Endodermal cell (in vitro differentiated cells): ENCODE data around the gene TRIM14. TPM values are rescaled to one million over a fixed set of nuclear protein-coding genes. Genes with fewer than 3 reads are reported as not detected.

Experiments used
- DNase-seq: peaks from one replicate; pipeline ENCODE4 v3.0.0-alpha.2; 2017
- H3K27ac ChIP-seq: 2 replicates; pipeline ENCODE4 v1.5.1; 2013; ENCODE audit warnings: mild to moderate bottlenecking, low read depth, low read length, moderate library complexity
- H3K27me3 ChIP-seq: 2 replicates; pipeline ENCODE4 v1.6.1; 2013; ENCODE audit warnings: mild to moderate bottlenecking, low read length, moderate library complexity; ENCODE audit not compliant: insufficient read depth, control insufficient read depth, poor library complexity, severe bottlenecking
- H3K36me3 ChIP-seq: 2 replicates; pipeline ENCODE4 v1.7.0; 2013; ENCODE audit warnings: mild to moderate bottlenecking, low read length, moderate library complexity; ENCODE audit not compliant: control insufficient read depth, insufficient read depth
- H3K4me1 ChIP-seq: one replicate; pipeline ENCODE4 v1.7.0; 2013; ENCODE audit warnings: low read length; ENCODE audit not compliant: control insufficient read depth, insufficient read depth
- H3K4me3 ChIP-seq: 2 replicates; pipeline ENCODE4 v1.5.1; 2013; ENCODE audit warnings: mild to moderate bottlenecking, low read length, moderate library complexity
- H3K9ac ChIP-seq: 2 replicates; pipeline ENCODE4 v1.6.1; 2013; ENCODE audit warnings: mild to moderate bottlenecking, low read length, moderate library complexity; ENCODE audit not compliant: poor library complexity, severe bottlenecking; ENCODE audit errors: extremely low read depth
- H3K9me3 ChIP-seq: 2 replicates; pipeline ENCODE4 v1.6.1; 2013; ENCODE audit warnings: mild to moderate bottlenecking, low read length, moderate library complexity; ENCODE audit not compliant: control insufficient read depth
- H3K27ac Mint-ChIP-seq: 2 replicates; pipeline ENCODE4 v1.8.0; 2020; ENCODE audit warnings: mixed read lengths
- H3K27me3 Mint-ChIP-seq: 2 replicates; pipeline ENCODE4 v1.8.0; 2021; ENCODE audit warnings: mild to moderate bottlenecking, mixed read lengths; ENCODE audit not compliant: insufficient read depth
- H3K36me3 Mint-ChIP-seq: 2 replicates; pipeline ENCODE4 v1.8.0; 2020; ENCODE audit warnings: low read depth, mixed read lengths
- H3K4me1 Mint-ChIP-seq: 2 replicates; pipeline ENCODE4 v1.8.0; 2020; ENCODE audit warnings: mixed read lengths
- H3K4me3 Mint-ChIP-seq: 2 replicates; pipeline ENCODE4 v1.8.0; 2020; ENCODE audit warnings: mild to moderate bottlenecking, moderate library complexity, mixed read lengths
- H3K9me3 Mint-ChIP-seq: 2 replicates; pipeline ENCODE4 v1.8.0; 2020; ENCODE audit warnings: mild to moderate bottlenecking, mixed read lengths
- WGBS, 2 experiments: methylation state at CpG; one replicate each; pipeline versions ENCODE4 v1.1.5 to v1.1.7; 2013; ENCODE audit warnings: missing lambda C conversion rate in 2 of 2, mixed read lengths in 1 of 2; ENCODE audit not compliant: insufficient coverage in 1 of 2, insufficient read length in 1 of 2; 5-methylcytosine and 5-hydroxymethylcytosine counted together
- total RNA-seq, 2 donors: library from RNA; stranded (reverse); fragmentation: NEBNext Ultra II Directional in 1 of 2; extraction: Animal tissue kit (Norgen Biotek cat#: 25700) in 1 of 2; gene quantifications; 2 replicates in 1 of 2; 3 replicates in 1 of 2; pipeline ENCODE4 v1.2.1, GENCODE V29; 2021
- TF ChIP-seq, protein P1 (sequence below): fragments of 200-600 bp; sonication (generic); conservative IDR thresholded peaks from 2 replicates; pipeline ENCODE4 v1.5.0; 2021; ENCODE audit warnings: antibody characterized with exemption, mild to moderate bottlenecking

The TRIM14 gene
- total RNA-seq, 2 donors from 2014 or later = 3.1 to 5.1 TPM

GRCh38 chr9:98074115-98074990 is 44.7 kb downstream of the TRIM14 start:
- Mint-ChIP-seq H3K4me3 (no peak overlapping the region), H3K4me1 (peaks cover 3% of the 10 kb centered on the region), H3K9me3 (no peaks in the 10 kb centered on the region), H3K27ac (peak overlapping the region; percentile 52), H3K36me3 (peaks cover 23% of the 10 kb centered on the region), H3K27me3 (no peaks in the 10 kb centered on the region)
- DNase-seq = peak; percentile 93
- TF ChIP-seq, protein P1, sequence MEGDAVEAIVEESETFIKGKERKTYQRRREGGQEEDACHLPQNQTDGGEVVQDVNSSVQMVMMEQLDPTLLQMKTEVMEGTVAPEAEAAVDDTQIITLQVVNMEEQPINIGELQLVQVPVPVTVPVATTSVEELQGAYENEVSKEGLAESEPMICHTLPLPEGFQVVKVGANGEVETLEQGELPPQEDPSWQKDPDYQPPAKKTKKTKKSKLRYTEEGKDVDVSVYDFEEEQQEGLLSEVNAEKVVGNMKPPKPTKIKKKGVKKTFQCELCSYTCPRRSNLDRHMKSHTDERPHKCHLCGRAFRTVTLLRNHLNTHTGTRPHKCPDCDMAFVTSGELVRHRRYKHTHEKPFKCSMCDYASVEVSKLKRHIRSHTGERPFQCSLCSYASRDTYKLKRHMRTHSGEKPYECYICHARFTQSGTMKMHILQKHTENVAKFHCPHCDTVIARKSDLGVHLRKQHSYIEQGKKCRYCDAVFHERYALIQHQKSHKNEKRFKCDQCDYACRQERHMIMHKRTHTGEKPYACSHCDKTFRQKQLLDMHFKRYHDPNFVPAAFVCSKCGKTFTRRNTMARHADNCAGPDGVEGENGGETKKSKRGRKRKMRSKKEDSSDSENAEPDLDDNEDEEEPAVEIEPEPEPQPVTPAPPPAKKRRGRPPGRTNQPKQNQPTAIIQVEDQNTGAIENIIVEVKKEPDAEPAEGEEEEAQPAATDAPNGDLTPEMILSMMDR = peak; percentile 98
- Histone ChIP-seq H3K27ac (no peak overlapping the region), H3K27me3 (no peaks in the 10 kb centered on the region), H3K4me3 (no peak overlapping the region), H3K9me3 (no peaks in the 10 kb centered on the region), H3K36me3 (peaks cover 20% of the 10 kb centered on the region), H3K9ac (no peak overlapping the region), H3K4me1 (no peaks in the 10 kb centered on the region)
- WGBS, 2 experiments = 21 to 25% methylated on average over 11 to 13 of the region's 13 CpGs

DNA sequence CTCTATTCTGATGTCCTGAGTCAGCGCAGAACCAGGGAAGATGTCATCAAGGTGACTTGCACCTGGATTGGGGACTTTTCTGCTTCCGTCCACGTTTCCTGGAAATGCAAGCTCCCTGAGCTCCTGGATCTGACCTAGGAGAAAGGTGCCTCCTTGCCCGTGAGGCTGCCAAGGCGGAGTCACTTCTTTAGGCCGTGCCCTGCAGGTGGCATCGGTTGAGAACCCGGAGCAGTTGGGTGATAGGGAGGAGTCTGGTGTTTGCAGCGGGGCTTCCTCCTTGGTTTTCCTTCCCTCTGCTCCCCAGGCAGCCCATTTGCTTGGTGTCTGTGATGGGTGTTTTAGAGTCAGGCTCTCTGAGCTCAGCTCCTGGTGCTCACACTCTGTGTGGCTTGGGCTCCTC is 47.3 kb downstream of the TRIM14 start:
- no peak overlapping the region for H3K27ac Mint-ChIP-seq

DNA sequence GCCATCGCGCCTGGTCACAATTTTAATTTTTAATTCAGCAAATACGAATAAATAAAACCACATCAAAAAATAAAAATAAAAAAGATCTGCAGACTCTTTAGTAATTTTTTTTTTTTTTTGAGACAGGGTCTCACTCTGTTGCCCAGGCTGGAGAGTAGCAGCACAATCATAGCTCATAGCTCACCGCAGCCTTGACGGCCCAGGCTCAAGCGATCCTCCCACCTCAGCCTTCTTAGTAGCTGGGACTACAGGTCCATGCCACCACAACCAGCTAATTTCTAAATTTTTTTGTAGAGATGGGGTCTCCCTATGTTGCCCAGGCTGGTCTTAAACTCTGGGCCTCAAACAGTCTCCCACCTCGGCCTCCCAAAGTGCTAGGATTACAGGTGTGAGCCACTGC is 48.3 kb downstream of the TRIM14 start:
- 96% methylated on average over 4 to 7 of the region's 7 CpGs for WGBS, 2 experiments
- Mint-ChIP-seq H3K27me3 (no peaks in the 10 kb centered on the region), H3K9me3 (no peaks in the 10 kb centered on the region), H3K27ac (no peak overlapping the region), H3K4me1 (peaks cover 3% of the 10 kb centered on the region), H3K4me3 (no peak overlapping the region), H3K36me3 (peaks cover 28% of the 10 kb centered on the region)
- Histone ChIP-seq H3K4me1 (no peaks in the 10 kb centered on the region), H3K36me3 (peaks cover 14% of the 10 kb centered on the region), H3K9ac (no peak overlapping the region), H3K27me3 (no peaks in the 10 kb centered on the region), H3K4me3 (no peak overlapping the region), H3K27ac (no peak overlapping the region), H3K9me3 (no peaks in the 10 kb centered on the region)
- TF ChIP-seq, protein P1 = no peak
- DNase-seq = no peak

More for the DNA sequence above, 47.3 kb downstream of the TRIM14 start:
- H3K9ac ChIP-seq = no peak overlapping the region
- DNase-seq = no peak
- H3K27me3 ChIP-seq = no peaks in the 10 kb centered on the region
- H3K4me3 ChIP-seq = no peak overlapping the region
- Mint-ChIP-seq H3K4me3 (no peak overlapping the region), H3K9me3 (no peaks in the 10 kb centered on the region), H3K36me3 (peaks cover 20% of the 10 kb centered on the region), H3K4me1 (peaks cover 3% of the 10 kb centered on the region), H3K27me3 (no peaks in the 10 kb centered on the region)
- TF ChIP-seq, protein P1 = no peak
- no peaks in the 10 kb centered on the region for H3K4me1 ChIP-seq
- 94 to 100% methylated on average over 3 to 9 of the region's 9 CpGs for WGBS, 2 experiments
- no peak overlapping the region for H3K27ac ChIP-seq
- H3K9me3 ChIP-seq = no peaks in the 10 kb centered on the region
- peaks cover 6% of the 10 kb centered on the region for H3K36me3 ChIP-seq
